K562 (cell line): ENCODE data around the gene TMEM139. TPM values are rescaled to one million over a fixed set of nuclear protein-coding genes. Genes with fewer than 3 reads are reported as not detected.
A peak's percentile ranks its signal among the peaks of the same experiment; 100 is the strongest.

Experiments used
- C11orf30 ChIP-seq: fragments of 450-650 bp; IDR thresholded peaks from 2 replicates; pipeline ENCODE4 v1.6.1; 2016; ENCODE audit warnings: low read depth, mild to moderate bottlenecking
- DIDO1 ChIP-seq: fragments of 450-650 bp; IDR thresholded peaks from 2 replicates; pipeline ENCODE4 v1.6.1; 2016; ENCODE audit warnings: low read depth, missing biosample characterization, missing genetic modification characterization
- FOXA1 ChIP-seq: fragments of 450-650 bp; IDR thresholded peaks from 2 replicates; pipeline ENCODE4 v1.6.1; 2016; ENCODE audit warnings: mild to moderate bottlenecking, borderline replicate concordance
- FOXA3 ChIP-seq, 2 experiments: fragments of 450-650 bp in 1 of 2; sonication (generic) in 1 of 2; formaldehyde crosslinking; IDR thresholded peaks in 1 of 2; conservative IDR thresholded peaks in 1 of 2; 2 replicates each; pipeline versions ENCODE4 v1.4.0 to v1.8.0; 2020 to 2022; ENCODE audit warnings: mild to moderate bottlenecking in 2 of 2, missing genetic modification reagents in 1 of 2
- IFI16 ChIP-seq: fragments of 250-450 bp; sonication (Bioruptor Pico); IDR thresholded peaks from 2 replicates; pipeline ENCODE4 v2.1.2; 2022; ENCODE audit warnings: mild to moderate bottlenecking, inconsistent platforms
- JUND ChIP-seq, 2 experiments: IDR thresholded peaks; 2 replicates in 1 of 2; 3 replicates in 1 of 2; pipeline ENCODE4 v1.6.1; 2011; ENCODE audit warnings: borderline replicate concordance in 2 of 2, low read depth in 2 of 2, low read length in 2 of 2, improper control_type of control experiment in 1 of 2, missing biosample characterization in 1 of 2, missing genetic modification characterization in 1 of 2, missing genetic modification reagents in 1 of 2
- KHSRP ChIP-seq: fragments of 450-650 bp; IDR thresholded peaks from 2 replicates; pipeline ENCODE4 v1.6.1; 2017
- L3MBTL2 ChIP-seq: fragments of 450-650 bp; IDR thresholded peaks from 2 replicates; pipeline ENCODE4 v1.6.1; 2016; ENCODE audit warnings: mild to moderate bottlenecking, moderate library complexity
- MYBL2 ChIP-seq, 2 experiments: fragments of 450-650 bp in 1 of 2; sonication (generic) in 1 of 2; formaldehyde crosslinking in 1 of 2; IDR thresholded peaks; 2 replicates each; pipeline versions ENCODE4 v1.6.1 to v1.8.1; 2017 to 2022; ENCODE audit warnings: borderline replicate concordance in 1 of 2, inconsistent platforms in 1 of 2, low read depth in 1 of 2, mild to moderate bottlenecking in 1 of 2, missing genetic modification reagents in 1 of 2, moderate library complexity in 1 of 2
- NCOA1 ChIP-seq: fragments of 450-650 bp; IDR thresholded peaks from 2 replicates; pipeline ENCODE4 v1.6.1; 2016; ENCODE audit warnings: low read depth
- NELFE ChIP-seq: IDR thresholded peaks from 2 replicates; pipeline ENCODE4 v1.6.1; 2011; ENCODE audit warnings: mild to moderate bottlenecking; ENCODE audit not compliant: insufficient read depth, insufficient read length
- NFE2 ChIP-seq: IDR thresholded peaks from 2 replicates; pipeline ENCODE4 v1.6.1; 2014; ENCODE audit warnings: antibody characterized with exemption, low read depth
- NR2C2 ChIP-seq, 2 experiments: fragments of 200-800 bp in 1 of 2; sonication (Bioruptor generic) in 1 of 2; sonication (generic) in 1 of 2; formaldehyde crosslinking in 1 of 2; IDR thresholded peaks; 2 replicates each; pipeline versions ENCODE4 v1.6.1 to v1.8.0; 2016 to 2022; ENCODE audit warnings: mild to moderate bottlenecking in 1 of 2, missing compliant biosample characterization in 1 of 2, missing genetic modification characterization in 1 of 2, missing genetic modification reagents in 1 of 2
- NR2F6 ChIP-seq: fragments of 450-650 bp; formaldehyde crosslinking; IDR thresholded peaks from 2 replicates; pipeline ENCODE4 v1.4.0; 2020; ENCODE audit warnings: mild to moderate bottlenecking
- SAFB ChIP-seq: fragments of 200-400 bp; formaldehyde crosslinking; IDR thresholded peaks from 2 replicates; pipeline ENCODE4 v1.6.1; 2017; ENCODE audit warnings: low read depth, low read length, borderline replicate concordance
- SIX5 ChIP-seq, 2 experiments: IDR thresholded peaks; 2 replicates each; pipeline ENCODE4 v1.6.1; 2011; ENCODE audit warnings: low read length in 2 of 2, borderline replicate concordance in 1 of 2, low read depth in 1 of 2, mild to moderate bottlenecking in 1 of 2, moderate library complexity in 1 of 2; ENCODE audit not compliant: insufficient read depth in 1 of 2
- TAF7 ChIP-seq: fragments of 450-650 bp; IDR thresholded peaks from 2 replicates; pipeline ENCODE4 v1.6.1; 2016; ENCODE audit warnings: missing genetic modification characterization, missing compliant biosample characterization
- ZBTB7A ChIP-seq: IDR thresholded peaks from 2 replicates; pipeline ENCODE4 v1.6.1; 2011; ENCODE audit warnings: low read depth, mild to moderate bottlenecking, low read length, moderate library complexity, borderline replicate concordance; ENCODE audit not compliant: control insufficient read depth
- polyA plus RNA-seq, 8 experiments: library from polyadenylated mRNA; depleted of rRNA in 4 of 8; stranded (reverse) in 5 of 8; unstranded in 3 of 8; fragments of >200 nt; fragmentation: Nextera tagmentation in 2 of 8; fragmentation: Illumina TruSeq in 1 of 8; extraction: Ambion mirVana in 2 of 8; extraction: Trizol in 1 of 8; gene quantifications; 2 replicates each; pipeline versions ENCODE4 v1.2.1 to v1.2.3, GENCODE V29; 2011 to 2014; ENCODE audit warnings: inconsistent platforms in 1 of 8, missing spikeins in 1 of 8
- total RNA-seq, 7 experiments: library from RNA; depleted of rRNA in 6 of 7; stranded (reverse); fragments of >200 nt in 6 of 7; fragmentation: Illumina TruSeq in 2 of 7; extraction: Trizol in 2 of 7; gene quantifications; 2 replicates each; pipeline versions ENCODE4 v1.2.1 to v1.2.3, GENCODE V29; 2011 to 2021; ENCODE audit warnings: low replicate concordance in 1 of 7

TMEM139 gene
- total and polyA plus RNA-seq, 9 of the 15 experiments (the other 6 are each of a cell fraction or from before 2014, with no cell fraction given), result 0.27 to 1.8 (median 0.79) TPM

DNA sequence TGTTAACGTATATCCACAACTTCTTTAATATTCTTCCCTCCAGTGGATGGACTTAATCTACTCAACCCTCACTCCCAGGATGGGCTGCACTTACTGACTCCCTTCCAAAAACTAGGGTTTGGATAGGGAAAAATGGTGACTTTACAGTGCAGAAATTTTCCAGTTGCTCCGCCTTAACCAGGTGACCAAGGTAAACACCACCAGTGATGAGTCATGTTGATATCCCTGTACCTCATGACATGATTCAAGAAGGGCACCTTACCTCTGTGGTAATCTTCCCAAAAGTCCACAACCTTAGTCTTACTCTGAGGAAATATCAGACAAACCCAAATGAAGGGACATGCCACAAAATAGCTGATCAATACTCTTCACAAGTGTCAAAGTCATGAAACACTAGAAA lies 25.0 kb upstream of the TMEM139 start (continued):
- TF ChIP-seq NR2C2 (CRISPR knock-in tag; IDR thresholded peaks at IDR 0.05) (no peak), NR2C2 (tag; IDR thresholded peaks at IDR 0.05) (no peak), SAFB (no peak), C11orf30 (peak; percentile 27), DIDO1 (no peak), FOXA1 (no peak), TAF7 (tag) (no peak), NELFE (no peak), ZBTB7A (no peak), NFE2 (0 out of 2 replicates have a peak, but pooled peaks have one; percentile 30), L3MBTL2 (no peak), KHSRP (no peak), FOXA3 (CRISPR knock-in tag; conservative IDR thresholded peaks at IDR 0.05 in 1 of 2, IDR thresholded peaks at IDR 0.05 in 1 of 2) (peak; percentile 53 to 87; a peak in 3 of 4 replicates), NR2F6 (CRISPR knock-in tag) (no peak), IFI16 (CRISPR knock-in tag) (no peak), NCOA1 (no peak), MYBL2 (IDR thresholded peaks at IDR 0.05; ENCODE audit: low read depth) (no peak), MYBL2 (CRISPR knock-in tag; IDR thresholded peaks at IDR 0.05; ENCODE audit: borderline replicate concordance) (no peak), SIX5 (IDR thresholded peaks at IDR 0.05; ENCODE audit: borderline replicate concordance in 1 of 2, insufficient read depth in 1 of 2, low read depth in 1 of 2, low read length in 2 of 2) (0 out of 4 replicates have a peak, but pooled peaks of 1 of the 2 experiments have one; percentile 6), JUND (IDR thresholded peaks at IDR 0.05; ENCODE audit: borderline replicate concordance, low read depth, low read length) (peak; percentile 67; the same call in 1 of the 2 replicates), JUND (tag; IDR thresholded peaks at IDR 0.05; ENCODE audit: borderline replicate concordance, low read depth, low read length) (peak; percentile 72; the same call in 2 of the 3 replicates)
